IMR-90 (cell line): ENCODE measurements around the gene GALNT9.
"Not testable (repeated sequence)": the region's sequence is repeated elsewhere in the genome, so short reads cannot be mapped to it uniquely, and the experiment has no call there.

Experiments used
- BHLHE40 ChIP-seq: fragments of 150-350 bp; IDR thresholded peaks from 2 replicates; pipeline ENCODE4 v1.6.1; 2016; ENCODE audit warnings: mild to moderate bottlenecking, low read depth, low read length
- CEBPB ChIP-seq: IDR thresholded peaks from 2 replicates; pipeline ENCODE4 v1.6.1; 2012; ENCODE audit warnings: low read depth, low read length, improper control_type of control experiment
- FOS ChIP-seq: fragments of 150-350 bp; IDR thresholded peaks from 2 replicates; pipeline ENCODE4 v1.6.1; 2016; ENCODE audit warnings: low read depth, low read length
- MAFK ChIP-seq: IDR thresholded peaks from 2 replicates; pipeline ENCODE4 v1.6.1; 2012; ENCODE audit warnings: low read depth, low read length, improper control_type of control experiment
- MXI1 ChIP-seq: IDR thresholded peaks from 2 replicates; pipeline ENCODE4 v1.6.1; 2012; ENCODE audit warnings: low read depth, mild to moderate bottlenecking, low read length, moderate library complexity, borderline replicate concordance
- NFE2L2 ChIP-seq: fragments of 150-350 bp; IDR thresholded peaks from 2 replicates; pipeline ENCODE4 v1.6.1; 2016; ENCODE audit warnings: low read depth, mild to moderate bottlenecking, low read length
- POLR2A ChIP-seq: IDR thresholded peaks from 2 replicates; pipeline ENCODE4 v1.6.1; 2012; ENCODE audit warnings: mild to moderate bottlenecking, low read depth, low read length
- RAD21 ChIP-seq: IDR thresholded peaks from 2 replicates; pipeline ENCODE4 v1.6.1; 2012; ENCODE audit warnings: low read length, improper control_type of control experiment
- RCOR1 ChIP-seq: IDR thresholded peaks from 2 replicates; pipeline ENCODE4 v1.6.1; 2012; ENCODE audit warnings: mild to moderate bottlenecking, low read length, improper control_type of control experiment; ENCODE audit not compliant: insufficient replicate concordance
- SMC3 ChIP-seq: fragments of 150-350 bp; IDR thresholded peaks from 2 replicates; pipeline ENCODE4 v1.6.1; 2016; ENCODE audit warnings: low read depth, mild to moderate bottlenecking, antibody characterized with exemption, low read length, moderate library complexity
- TF ChIP-seq, protein P1 (sequence below): conservative IDR thresholded peaks from 2 replicates; pipeline ENCODE4 v1.5.1; 2012; ENCODE audit warnings: mild to moderate bottlenecking, low read depth, low read length, improper control_type of control experiment
- TF ChIP-seq, protein P2 (sequence below): fragments of 150-350 bp; IDR thresholded peaks from 2 replicates; pipeline ENCODE4 v1.6.1; 2017; ENCODE audit warnings: mild to moderate bottlenecking, antibody characterized with exemption, low read length, low read depth

DNA sequence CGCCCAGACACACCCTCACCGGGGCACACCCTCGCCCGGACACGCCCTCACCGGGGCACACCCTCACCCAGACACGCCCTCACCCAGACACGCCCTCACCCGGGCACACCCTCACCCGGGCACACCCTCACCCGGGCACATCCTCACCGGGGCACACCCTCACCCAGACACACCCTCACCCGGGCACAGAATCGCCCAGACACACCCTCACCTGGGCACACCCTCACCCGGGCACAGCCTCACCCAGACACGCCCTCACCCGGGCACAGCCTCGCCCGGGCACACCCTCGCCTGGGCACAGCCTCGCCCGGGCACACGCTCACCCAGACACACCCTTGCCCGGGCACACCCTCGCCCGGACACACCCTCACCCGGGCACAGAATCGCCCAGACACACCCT lies 24.5 kb downstream of the GALNT9 start:
- TF ChIP-seq BHLHE40, MAFK, POLR2A, NFE2L2, MXI1, RAD21, FOS, CEBPB, RCOR1, SMC3: not testable (repeated sequence)
- TF ChIP-seq, protein P1, sequence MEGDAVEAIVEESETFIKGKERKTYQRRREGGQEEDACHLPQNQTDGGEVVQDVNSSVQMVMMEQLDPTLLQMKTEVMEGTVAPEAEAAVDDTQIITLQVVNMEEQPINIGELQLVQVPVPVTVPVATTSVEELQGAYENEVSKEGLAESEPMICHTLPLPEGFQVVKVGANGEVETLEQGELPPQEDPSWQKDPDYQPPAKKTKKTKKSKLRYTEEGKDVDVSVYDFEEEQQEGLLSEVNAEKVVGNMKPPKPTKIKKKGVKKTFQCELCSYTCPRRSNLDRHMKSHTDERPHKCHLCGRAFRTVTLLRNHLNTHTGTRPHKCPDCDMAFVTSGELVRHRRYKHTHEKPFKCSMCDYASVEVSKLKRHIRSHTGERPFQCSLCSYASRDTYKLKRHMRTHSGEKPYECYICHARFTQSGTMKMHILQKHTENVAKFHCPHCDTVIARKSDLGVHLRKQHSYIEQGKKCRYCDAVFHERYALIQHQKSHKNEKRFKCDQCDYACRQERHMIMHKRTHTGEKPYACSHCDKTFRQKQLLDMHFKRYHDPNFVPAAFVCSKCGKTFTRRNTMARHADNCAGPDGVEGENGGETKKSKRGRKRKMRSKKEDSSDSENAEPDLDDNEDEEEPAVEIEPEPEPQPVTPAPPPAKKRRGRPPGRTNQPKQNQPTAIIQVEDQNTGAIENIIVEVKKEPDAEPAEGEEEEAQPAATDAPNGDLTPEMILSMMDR: not testable (repeated sequence)
- TF ChIP-seq, protein P2, sequence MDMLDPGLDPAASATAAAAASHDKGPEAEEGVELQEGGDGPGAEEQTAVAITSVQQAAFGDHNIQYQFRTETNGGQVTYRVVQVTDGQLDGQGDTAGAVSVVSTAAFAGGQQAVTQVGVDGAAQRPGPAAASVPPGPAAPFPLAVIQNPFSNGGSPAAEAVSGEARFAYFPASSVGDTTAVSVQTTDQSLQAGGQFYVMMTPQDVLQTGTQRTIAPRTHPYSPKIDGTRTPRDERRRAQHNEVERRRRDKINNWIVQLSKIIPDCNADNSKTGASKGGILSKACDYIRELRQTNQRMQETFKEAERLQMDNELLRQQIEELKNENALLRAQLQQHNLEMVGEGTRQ: not testable (repeated sequence)
